Stimulated activated CD4-positive, alpha-beta T cell treated with anti-CD3 and anti-CD28 coated beads, Interleukin-15, amount 100 ng/mL, for 24 hours (primary cell): ENCODE measurements around the gene SLCO2B1.
A peak's percentile ranks its signal among the peaks of the same experiment; 100 is the strongest.

Source experiments
- DNase-seq: peaks from one replicate; pipeline ENCODE4 v3.0.0-alpha.2; 2020

Gene SLCO2B1

GRCh38 chr11:75229466-75229865 lies 78.6 kb downstream of the SLCO2B1 start:
- no peak for DNase-seq

GRCh38 chr11:75230621-75231020 lies 79.7 kb downstream of the SLCO2B1 start:
- DNase-seq: no peak

- DNase-seq: peak; percentile 13
Observed at GRCh38 chr11:75233754-75234172, 82.9 kb downstream of the SLCO2B1 start.

- no peak for DNase-seq
Observed at GRCh38 chr11:75236062-75236461, 85.2 kb downstream of the SLCO2B1 start.

- DNase-seq: no peak
Observed at GRCh38 chr11:75237050-75237449, 86.1 kb downstream of the SLCO2B1 start.

- no peak for DNase-seq
Observed at GRCh38 chr11:75238595-75239440, 87.9 kb downstream of the SLCO2B1 start.

- DNase-seq: no peak
Observed at GRCh38 chr11:75239531-75240290, 88.8 kb downstream of the SLCO2B1 start.

GRCh38 chr11:75240311-75241035 lies 89.6 kb downstream of the SLCO2B1 start, which contains the start of gene TPBGL:
TPBGL (plus strand) TSS chr11:75240774; CDS start chr11:75241050, 276 bp downstream.
- DNase-seq: peak; percentile 50

GRCh38 chr11:75241036-75241905 lies 90.4 kb downstream of the SLCO2B1 start:
- DNase-seq: peak; percentile 89

GRCh38 chr11:75241906-75242644 lies 91.2 kb downstream of the SLCO2B1 start:
- DNase-seq: no peak

GRCh38 chr11:75242722-75243600 lies 92.1 kb downstream of the SLCO2B1 start:
- DNase-seq: no peak

GRCh38 chr11:75244052-75244814 lies 93.3 kb downstream of the SLCO2B1 start:
- DNase-seq: no peak

- no peak for DNase-seq
Observed at GRCh38 chr11:75245356-75246005, 94.6 kb downstream of the SLCO2B1 start.

GRCh38 chr11:75246006-75246670 lies 95.2 kb downstream of the SLCO2B1 start:
- no peak for DNase-seq

- DNase-seq: no peak
Observed at GRCh38 chr11:75246671-75247350, 95.9 kb downstream of the SLCO2B1 start.

- no peak for DNase-seq
Observed at GRCh38 chr11:75248924-75249256, 98.0 kb downstream of the SLCO2B1 start.

- no peak for DNase-seq
Observed at GRCh38 chr11:75249704-75250103, 98.8 kb downstream of the SLCO2B1 start.

- no peak for DNase-seq
Observed at GRCh38 chr11:75254326-75254725, 103.4 kb downstream of the SLCO2B1 start.
